HepG2 (cell line): Measurements from ENCODE around the gene ADAM10. TPM values are rescaled to one million over a fixed set of nuclear protein-coding genes. Genes with fewer than 3 reads are reported as not detected.

Source experiments
- ARID5B ChIP-seq: IDR thresholded peaks from 2 replicates; pipeline ENCODE4 v1.4.0; 2020; ENCODE audit warnings: mild to moderate bottlenecking, missing genetic modification reagents
- LRRFIP1 ChIP-seq: sonication (generic); formaldehyde crosslinking; conservative IDR thresholded peaks from 2 replicates; pipeline ENCODE4 v1.4.0; 2020; ENCODE audit warnings: missing genetic modification reagents
- NR2F6 ChIP-seq, 2 experiments: IDR thresholded peaks; 2 replicates each; pipeline ENCODE4 v1.6.1; 2016; ENCODE audit warnings: antibody characterized with exemption in 1 of 2, mild to moderate bottlenecking in 1 of 2
- PHF20 ChIP-seq: sonication (generic); formaldehyde crosslinking; IDR thresholded peaks from 2 replicates; pipeline ENCODE4 v1.5.0; 2020; ENCODE audit warnings: mild to moderate bottlenecking, missing genetic modification reagents
- PPARG ChIP-seq: conservative IDR thresholded peaks from 2 replicates; pipeline ENCODE4 v1.6.1; 2016; ENCODE audit warnings: missing biosample characterization, missing genetic modification reagents
- RELA ChIP-seq: sonication (generic); formaldehyde crosslinking; IDR thresholded peaks from 2 replicates; pipeline ENCODE4 v1.4.0; 2020; ENCODE audit warnings: missing genetic modification reagents
- SMAD3 ChIP-seq: sonication (generic); formaldehyde crosslinking; IDR thresholded peaks from 2 replicates; pipeline ENCODE4 v1.4.0; 2020; ENCODE audit warnings: missing genetic modification reagents
- ZNF773 ChIP-seq: sonication (generic); formaldehyde crosslinking; IDR thresholded peaks from 2 replicates; pipeline ENCODE4 v1.4.0; 2020; ENCODE audit warnings: missing genetic modification reagents, borderline replicate concordance
- ZNF792 ChIP-seq: IDR thresholded peaks from 2 replicates; pipeline ENCODE4 v1.6.1; 2016
- ZSCAN21 ChIP-seq: sonication (generic); formaldehyde crosslinking; IDR thresholded peaks from 2 replicates; pipeline ENCODE4 v1.8.0; 2022; ENCODE audit warnings: mild to moderate bottlenecking, missing genetic modification reagents, moderate library complexity, borderline replicate concordance
- polyA plus RNA-seq, 8 experiments: library from polyadenylated mRNA; depleted of rRNA in 3 of 8; stranded (reverse) in 7 of 8; unstranded in 1 of 8; fragments of >200 nt; fragmentation: Illumina TruSeq in 4 of 8; extraction: Trizol in 4 of 8; gene quantifications; 2 replicates each; pipeline versions ENCODE4 v1.2.1 to v1.2.3, GENCODE V29; 2011 to 2016; ENCODE audit warnings: low read depth in 4 of 8, missing spikeins in 1 of 8, mixed read lengths in 1 of 8; ENCODE audit not compliant: insufficient read depth in 1 of 8
- total RNA-seq, 5 experiments: library from RNA; depleted of rRNA; stranded (reverse); fragments of >200 nt; fragmentation: Illumina TruSeq; extraction: Trizol; gene quantifications; 2 replicates each; pipeline ENCODE4 v1.2.3, GENCODE V29; 2016; ENCODE audit warnings: low read depth in 1 of 5
- TF ChIP-seq, protein P1 (sequence below): fragments of 450-650 bp; IDR thresholded peaks from 2 replicates; pipeline ENCODE4 v1.6.1; 2017; ENCODE audit warnings: mild to moderate bottlenecking
- TF ChIP-seq, protein P2 (sequence below): sonication (generic); formaldehyde crosslinking; IDR thresholded peaks from 2 replicates; pipeline ENCODE4 v1.4.0; 2020; ENCODE audit warnings: missing genetic modification reagents

The ADAM10 gene
- total and polyA plus RNA-seq, 2 of the 13 experiments (the other 11 are each of a cell fraction or from before 2014, with no cell fraction given): 92.7 to 125 TPM

GRCh38 chr15:58546635-58547627 lies 202.6 kb downstream of the ADAM10 start (continued):
- TF ChIP-seq ARID5B (CRISPR knock-in tag) (peak; percentile 63), PPARG (no peak), PHF20 (no peak), ZNF773 (no peak), LRRFIP1 (CRISPR knock-in tag) (no peak), RELA (no peak), NR2F6 (IDR thresholded peaks at IDR 0.05) (peak; percentile 18; the same call in 1 of the 2 replicates), NR2F6 (CRISPR knock-in tag; IDR thresholded peaks at IDR 0.05) (0 out of 2 replicates have a peak, but pooled peaks have one; percentile 17), SMAD3 (CRISPR knock-in tag) (no peak), ZNF792 (CRISPR knock-in tag) (peak; percentile 46; the same call in 1 of the 2 replicates), ZSCAN21 (CRISPR knock-in tag) (no peak; the same call in 1 of the 2 replicates)
- TF ChIP-seq, protein P1, sequence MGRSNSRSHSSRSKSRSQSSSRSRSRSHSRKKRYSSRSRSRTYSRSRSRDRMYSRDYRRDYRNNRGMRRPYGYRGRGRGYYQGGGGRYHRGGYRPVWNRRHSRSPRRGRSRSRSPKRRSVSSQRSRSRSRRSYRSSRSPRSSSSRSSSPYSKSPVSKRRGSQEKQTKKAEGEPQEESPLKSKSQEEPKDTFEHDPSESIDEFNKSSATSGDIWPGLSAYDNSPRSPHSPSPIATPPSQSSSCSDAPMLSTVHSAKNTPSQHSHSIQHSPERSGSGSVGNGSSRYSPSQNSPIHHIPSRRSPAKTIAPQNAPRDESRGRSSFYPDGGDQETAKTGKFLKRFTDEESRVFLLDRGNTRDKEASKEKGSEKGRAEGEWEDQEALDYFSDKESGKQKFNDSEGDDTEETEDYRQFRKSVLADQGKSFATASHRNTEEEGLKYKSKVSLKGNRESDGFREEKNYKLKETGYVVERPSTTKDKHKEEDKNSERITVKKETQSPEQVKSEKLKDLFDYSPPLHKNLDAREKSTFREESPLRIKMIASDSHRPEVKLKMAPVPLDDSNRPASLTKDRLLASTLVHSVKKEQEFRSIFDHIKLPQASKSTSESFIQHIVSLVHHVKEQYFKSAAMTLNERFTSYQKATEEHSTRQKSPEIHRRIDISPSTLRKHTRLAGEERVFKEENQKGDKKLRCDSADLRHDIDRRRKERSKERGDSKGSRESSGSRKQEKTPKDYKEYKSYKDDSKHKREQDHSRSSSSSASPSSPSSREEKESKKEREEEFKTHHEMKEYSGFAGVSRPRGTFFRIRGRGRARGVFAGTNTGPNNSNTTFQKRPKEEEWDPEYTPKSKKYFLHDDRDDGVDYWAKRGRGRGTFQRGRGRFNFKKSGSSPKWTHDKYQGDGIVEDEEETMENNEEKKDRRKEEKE: no peak
- TF ChIP-seq, protein P2, sequence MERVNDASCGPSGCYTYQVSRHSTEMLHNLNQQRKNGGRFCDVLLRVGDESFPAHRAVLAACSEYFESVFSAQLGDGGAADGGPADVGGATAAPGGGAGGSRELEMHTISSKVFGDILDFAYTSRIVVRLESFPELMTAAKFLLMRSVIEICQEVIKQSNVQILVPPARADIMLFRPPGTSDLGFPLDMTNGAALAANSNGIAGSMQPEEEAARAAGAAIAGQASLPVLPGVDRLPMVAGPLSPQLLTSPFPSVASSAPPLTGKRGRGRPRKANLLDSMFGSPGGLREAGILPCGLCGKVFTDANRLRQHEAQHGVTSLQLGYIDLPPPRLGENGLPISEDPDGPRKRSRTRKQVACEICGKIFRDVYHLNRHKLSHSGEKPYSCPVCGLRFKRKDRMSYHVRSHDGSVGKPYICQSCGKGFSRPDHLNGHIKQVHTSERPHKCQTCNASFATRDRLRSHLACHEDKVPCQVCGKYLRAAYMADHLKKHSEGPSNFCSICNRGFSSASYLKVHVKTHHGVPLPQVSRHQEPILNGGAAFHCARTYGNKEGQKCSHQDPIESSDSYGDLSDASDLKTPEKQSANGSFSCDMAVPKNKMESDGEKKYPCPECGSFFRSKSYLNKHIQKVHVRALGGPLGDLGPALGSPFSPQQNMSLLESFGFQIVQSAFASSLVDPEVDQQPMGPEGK (CRISPR knock-in tag): peak; percentile 66
